ENCODE measurements around the gene C3orf18. TPM values are rescaled to one million over a fixed set of nuclear protein-coding genes. Genes with fewer than 3 reads are reported as not detected.
"Not testable (repeated sequence)": the region's sequence is repeated elsewhere in the genome, so short reads cannot be mapped to it uniquely, and the experiment has no call there.

Gene C3orf18
- polyA plus RNA-seq, 1 donor = 19.8 TPM

- no peak for DNase-seq (ENCODE audit: low read depth)
Measured at GRCh38 chr3:50523279-50523811, 44.2 kb downstream of the C3orf18 start.

GRCh38 chr3:50521572-50521971 lies 46.0 kb downstream of the C3orf18 start:
- no peak for DNase-seq (ENCODE audit: low read depth)

GRCh38 chr3:50520849-50521248 lies 46.7 kb downstream of the C3orf18 start:
- DNase-seq (ENCODE audit: low read depth) = no peak

- no peak for DNase-seq (ENCODE audit: low read depth)
Measured at GRCh38 chr3:50519471-50520089, 48.0 kb downstream of the C3orf18 start.

GRCh38 chr3:50518436-50518835 lies 49.1 kb downstream of the C3orf18 start:
- DNase-seq (ENCODE audit: low read depth) = no peak

- DNase-seq (ENCODE audit: low read depth) = no peak
Measured at GRCh38 chr3:50517721-50518206, 49.8 kb downstream of the C3orf18 start.

- DNase-seq (ENCODE audit: low read depth) = no peak
Measured at GRCh38 chr3:50516440-50516871, 51.1 kb downstream of the C3orf18 start.

- DNase-seq (ENCODE audit: low read depth) = no peak
Measured at GRCh38 chr3:50515565-50516439, 51.7 kb downstream of the C3orf18 start.

GRCh38 chr3:50512908-50513307 lies 54.6 kb downstream of the C3orf18 start:
- DNase-seq (ENCODE audit: low read depth) = not testable (repeated sequence)

GRCh38 chr3:50512131-50512530 lies 55.4 kb downstream of the C3orf18 start:
- DNase-seq (ENCODE audit: low read depth) = no peak

- DNase-seq (ENCODE audit: low read depth) = no peak
Measured at GRCh38 chr3:50510325-50510724, 57.2 kb downstream of the C3orf18 start.

- DNase-seq (ENCODE audit: low read depth) = no peak
Measured at GRCh38 chr3:50509715-50510114, 57.8 kb downstream of the C3orf18 start.

- DNase-seq (ENCODE audit: low read depth) = no peak
Measured at GRCh38 chr3:50508821-50509220, 58.7 kb downstream of the C3orf18 start.

Other genes starting within 250 kb of the C3orf18 start
- gene HYAL2, start 245.0 kb downstream of the C3orf18 start, polyA plus RNA-seq (ENCODE audit: insufficient read length) = 39.7 TPM
- 16.4 TPM for gene TUSC2, start 239.5 kb downstream of the C3orf18 start, polyA plus RNA-seq (ENCODE audit: insufficient read length)
- gene RASSF1, start 226.9 kb downstream of the C3orf18 start, polyA plus RNA-seq (ENCODE audit: insufficient read length) = 32.8 TPM
- 1.1 TPM for gene ZMYND10, start 222.0 kb downstream of the C3orf18 start, polyA plus RNA-seq (ENCODE audit: insufficient read length)
- 19.6 TPM for gene NPRL2, start 217.0 kb downstream of the C3orf18 start, polyA plus RNA-seq (ENCODE audit: insufficient read length)
- gene CYB561D2, start 216.9 kb downstream of the C3orf18 start, polyA plus RNA-seq (ENCODE audit: insufficient read length) = 5.2 TPM
- 23.3 TPM for gene TMEM115, start 208.2 kb downstream of the C3orf18 start, polyA plus RNA-seq (ENCODE audit: insufficient read length)
- gene CACNA2D2, start 64.1 kb downstream of the C3orf18 start, polyA plus RNA-seq (ENCODE audit: insufficient read length) = 4.3 TPM
- 12.4 TPM for gene HEMK1, start 1.8 kb upstream of the C3orf18 start, polyA plus RNA-seq (ENCODE audit: insufficient read length)
- 12.0 TPM for gene CISH, start 44.0 kb upstream of the C3orf18 start, polyA plus RNA-seq (ENCODE audit: insufficient read length)
- 29.5 TPM for gene MAPKAPK3, start 49.4 kb upstream of the C3orf18 start, polyA plus RNA-seq (ENCODE audit: insufficient read length)
- gene DOCK3, start 107.2 kb upstream of the C3orf18 start, polyA plus RNA-seq (ENCODE audit: insufficient read length) = 0.15 TPM